ENCODE results near the gene GALNT1.

DNA sequence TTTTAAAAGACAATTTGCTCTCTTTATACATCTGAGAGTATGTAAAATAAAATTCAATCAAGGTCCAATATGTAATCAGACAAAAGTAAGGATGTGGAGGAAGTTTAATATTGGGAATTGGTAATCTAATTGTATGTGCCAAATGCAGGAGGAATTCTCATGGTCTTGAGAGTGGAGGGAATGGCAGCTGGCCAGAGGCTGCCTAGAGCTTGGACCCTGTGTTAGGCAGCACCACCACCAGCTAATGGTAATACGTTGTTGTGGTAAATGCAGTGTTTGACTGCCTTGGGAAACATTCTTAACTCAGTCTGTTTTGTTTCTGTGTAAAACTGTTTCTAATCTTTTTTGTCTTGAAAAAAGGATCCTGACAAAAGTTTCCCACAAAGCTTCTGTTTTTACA lies 30.0 kb downstream of the GALNT1 start:
- TF ChIP-seq POLR2A (IDR thresholded peaks at IDR 0.05; ENCODE audit: low read length) (no peak), GATA1 (IDR thresholded peaks at IDR 0.05; ENCODE audit: low read depth, low read length) (no peak)

Data from erythroblast (primary cell).